HepG2 (cell line): Measurements from ENCODE around the gene ADAM8. TPM values are rescaled to one million over a fixed set of nuclear protein-coding genes. Genes with fewer than 3 reads are reported as not detected.

Experiments used
- ATAC-seq: fragments of 200-7000 bp; cut with Tn5 transposase; 3 replicates; pipeline ENCODE4 v1.9.1; 2020; ENCODE audit warnings: mild to moderate bottlenecking, moderate library complexity
- BruUV-seq: library from RNA; stranded (reverse); fragments of 400-500 nt; replicated peaks from 2 replicates; lab custom pipeline; 2021; lab: Mats Ljungman, UMichigan
- CTCF ChIA-PET: fragments of 300-600 bp; formaldehyde crosslinking; extraction: SDS; loops from one replicate; lab custom pipeline; 2021; ENCODE audit warnings: low total read pairs, inconsistent platforms, low intra/inter-chr PET ratio; lab: Yijun Ruan, JAX
- POLR2A ChIA-PET: fragments of 350-600 bp; sonication (Branson Sonifier 250); formaldehyde crosslinking; loops from one replicate; lab custom pipeline; 2020; ENCODE audit warnings: antibody characterized with exemption, inconsistent platforms; lab: Yijun Ruan, JAX
- DNase-seq: peaks from one replicate; pipeline ENCODE4 v3.0.0-alpha.2; 2015; ENCODE audit warnings: low spot score
- FAIRE-seq: peaks from 3 replicates; lab custom pipeline; 2011; peaks lifted over from hg19 to GRCh38; lab: Jason Lieb, UNC
- H2AFZ ChIP-seq: one replicate; pipeline ENCODE4 v1.6.1; 2011; ENCODE audit warnings: low read length, inconsistent platforms
- H3K27ac ChIP-seq: fragments of 300-600 bp; 3 replicates; pipeline ENCODE4 v1.8.0; 2011; ENCODE audit warnings: mixed run types, mild to moderate bottlenecking, mixed read lengths, low read length, inconsistent platforms; ENCODE audit not compliant: insufficient read depth; ENCODE audit errors: extremely low read length
- H3K27me3 ChIP-seq, 2 experiments: fragments of 200-600 bp in 1 of 2; 2 replicates in 1 of 2; 3 replicates in 1 of 2; pipeline versions ENCODE4 v1.6.0 to v1.8.0; 2011; ENCODE audit warnings: low read length in 2 of 2, mild to moderate bottlenecking in 2 of 2, moderate library complexity in 2 of 2, inconsistent platforms in 1 of 2; ENCODE audit not compliant: insufficient read depth in 2 of 2, control insufficient read depth in 1 of 2
- H3K36me3 ChIP-seq, 2 experiments: fragments of 200-600 bp in 1 of 2; replicated peaks in 1 of 2; 2 replicates in 1 of 2; 3 replicates in 1 of 2; pipeline versions ENCODE4 v1.5.1 to v1.8.0; 2011; ENCODE audit warnings: low read length in 2 of 2, inconsistent platforms in 1 of 2; ENCODE audit not compliant: insufficient read depth in 2 of 2, control insufficient read depth in 1 of 2
- H3K4me1 ChIP-seq: 2 replicates; pipeline ENCODE4 v1.5.1; 2012; ENCODE audit warnings: low read length, inconsistent platforms; ENCODE audit not compliant: insufficient read depth
- H3K4me2 ChIP-seq: 2 replicates; pipeline ENCODE4 v1.6.0; 2011; ENCODE audit warnings: low read depth, low read length, inconsistent platforms
- H3K4me3 ChIP-seq, 3 experiments: fragments of 200-600 bp in 1 of 3; sonication (generic), shearing (Covaris generic) in 1 of 3; replicated peaks in 1 of 3; 2 replicates each; pipeline ENCODE4 v1.5.1; 2011 to 2016; ENCODE audit warnings: low read length in 3 of 3, inconsistent platforms in 2 of 3, low read depth in 2 of 3, mild to moderate bottlenecking in 2 of 3, control low read depth in 1 of 3, mixed read lengths in 1 of 3; ENCODE audit not compliant: insufficient read depth in 1 of 3
- H3K79me2 ChIP-seq: one replicate; pipeline ENCODE4 v1.6.1; 2011; ENCODE audit warnings: low read length, inconsistent platforms; ENCODE audit not compliant: insufficient read depth
- H3K9ac ChIP-seq: 2 replicates; pipeline ENCODE4 v1.6.0; 2011; ENCODE audit warnings: mild to moderate bottlenecking, low read depth, low read length, inconsistent platforms; ENCODE audit not compliant: insufficient read depth
- H3K9me3 ChIP-seq: 2 replicates; pipeline ENCODE4 v1.5.1; 2012; ENCODE audit warnings: mild to moderate bottlenecking, low read length
- H4K20me1 ChIP-seq: 2 replicates; pipeline ENCODE4 v1.6.0; 2011; ENCODE audit warnings: inconsistent platforms, mild to moderate bottlenecking, low read length, moderate library complexity; ENCODE audit not compliant: insufficient read depth
- AGO2 ChIP-seq: fragments of 200-400 bp; formaldehyde crosslinking; optimal IDR thresholded peaks from 2 replicates; pipeline ENCODE3; 2017; ENCODE audit warnings: mild to moderate bottlenecking, low read depth, low read length, moderate library complexity
- E2F5 ChIP-seq: sonication (generic); formaldehyde crosslinking; conservative IDR thresholded peaks from 2 replicates; pipeline ENCODE4 v1.4.0; 2020; ENCODE audit warnings: missing genetic modification reagents
- FOXK2 ChIP-seq: fragments of 450-650 bp; IDR thresholded peaks from 2 replicates; pipeline ENCODE4 v1.6.1; 2016
- IKZF5 ChIP-seq: IDR thresholded peaks from 2 replicates; pipeline ENCODE4 v1.6.1; 2018; ENCODE audit warnings: missing genetic modification reagents, mild to moderate bottlenecking, missing compliant biosample characterization
- KDM5B ChIP-seq: sonication (generic); formaldehyde crosslinking; IDR thresholded peaks from 2 replicates; pipeline ENCODE4 v1.4.0; 2020; ENCODE audit warnings: missing genetic modification reagents, mild to moderate bottlenecking, borderline replicate concordance
- ZBTB33 ChIP-seq: sonication (generic); formaldehyde crosslinking; IDR thresholded peaks from 2 replicates; pipeline ENCODE4 v1.4.0; 2020; ENCODE audit warnings: missing genetic modification reagents
- WGBS: methylation state at CpG from one replicate; pipeline ENCODE4 v1.1.6; 2017; ENCODE audit warnings: low lambda C conversion rate; 5-methylcytosine and 5-hydroxymethylcytosine counted together
- in situ Hi-C: cut with HindIII; loops from 2 replicates; pipeline ENCODE4 v1.10.0; 2017; ENCODE audit warnings: low pct_unique_long_range_greater_than_20kb; ENCODE audit not compliant: extremely low pct_ligation_motif_present
- intact Hi-C: fragments of 100-400 bp; cut with micrococcal nuclease; formaldehyde crosslinking; loops from one replicate; pipeline ENCODE4 v1.10.0; 2022; ENCODE audit not compliant: unreplicated experiment
- polyA plus RNA-seq, 8 experiments: library from polyadenylated mRNA; depleted of rRNA in 3 of 8; stranded (reverse) in 7 of 8; unstranded in 1 of 8; fragments of >200 nt; fragmentation: Illumina TruSeq in 4 of 8; extraction: Trizol in 4 of 8; gene quantifications; 2 replicates each; pipeline versions ENCODE4 v1.2.1 to v1.2.3, GENCODE V29; 2011 to 2016; ENCODE audit warnings: low read depth in 4 of 8, missing spikeins in 1 of 8, mixed read lengths in 1 of 8; ENCODE audit not compliant: insufficient read depth in 1 of 8
- total RNA-seq, 5 experiments: library from RNA; depleted of rRNA; stranded (reverse); fragments of >200 nt; fragmentation: Illumina TruSeq; extraction: Trizol; gene quantifications; 2 replicates each; pipeline ENCODE4 v1.2.3, GENCODE V29; 2016; ENCODE audit warnings: low read depth in 1 of 5

The ADAM8 gene
- total and polyA plus RNA-seq, 2 of the 13 experiments (the other 11 are each of a cell fraction or from before 2014, with no cell fraction given) = 0.24 to 0.93 TPM

GRCh38 chr10:133289761-133290160 lies 13.1 kb upstream of the ADAM8 start:
- POLR2A ChIA-PET = no interaction called here
- H3K36me3 ChIP-seq = peaks cover 17 to 63% of the 10 kb centered on the region in 2 experiments; a peak in 4 of 5 replicates

More at GRCh38 chr10:133289761-133290160, 13.1 kb upstream of the ADAM8 start:
- no peak overlapping the region for H3K9ac ChIP-seq
- no peaks in the 10 kb centered on the region for H3K27me3 ChIP-seq
- ATAC-seq = no peak
- H3K4me3 ChIP-seq = no peak overlapping the region
- no peak for DNase-seq
- H3K79me2 ChIP-seq = no peaks in the 10 kb centered on the region
- H2AFZ ChIP-seq = no peak overlapping the region
- H4K20me1 ChIP-seq = no peaks in the 10 kb centered on the region
- WGBS = 97% methylated on average over 22 of the region's 24 CpGs
- intact Hi-C loops = no loop called here
- TF ChIP-seq IKZF5 (CRISPR knock-in tag) = no peak
- TF ChIP-seq AGO2 = peak; percentile 48
- TF ChIP-seq FOXK2 = no peak
- no peak for TF ChIP-seq ZBTB33
- no peak for TF ChIP-seq KDM5B (CRISPR knock-in tag)
- no peak for TF ChIP-seq E2F5 (CRISPR knock-in tag)
- TF ChIP-seq, all 625 proteins: peak for 1
- no TSS peak for BruUV-seq
- no peak for FAIRE-seq
- Histone ChIP-seq H3K4me1 (no peaks in the 10 kb centered on the region), H3K9me3 (no peaks in the 10 kb centered on the region), H3K4me2 (no peak overlapping the region), H3K27ac (no peak overlapping the region)
- CTCF ChIA-PET = no interaction called here
- in situ Hi-C loops = no loop called here
